Pancreas (tissue), 10 donors: ENCODE results near the gene ZNF407. TPM values are rescaled to one million over a fixed set of nuclear protein-coding genes. Genes with fewer than 3 reads are reported as not detected.
A peak's percentile ranks its signal among the peaks of the same experiment; 100 is the strongest.
"Not testable (repeated sequence)": the region's sequence is repeated elsewhere in the genome, so short reads cannot be mapped to it uniquely, and the experiment has no call there.

Experiments
- ATAC-seq, 4 donors: fragments of 200-7000 bp; cut with Tn5 transposase; one replicate each; pipeline versions ENCODE4 v1.8.0 to v1.9.1; 2020; ENCODE audit warnings: mild to moderate bottlenecking in 4 of 4, moderate library complexity in 4 of 4
- DNase-seq, 6 donors: peaks; one replicate each; pipeline ENCODE4 v3.0.0-alpha.2; 2020
- FAIRE-seq: peaks from 2 replicates; lab custom pipeline; 2012; peaks lifted over from hg19 to GRCh38; lab: Jason Lieb, UNC
- H3K27ac ChIP-seq, 4 donors: fragments of 200-600 bp; sonication (generic); 1 replicate in 3 of 4; 2 replicates in 1 of 4; pipeline versions ENCODE4 v1.5.0 to v1.8.0; 2020
- H3K27me3 ChIP-seq, 4 donors: fragments of 200-600 bp; one replicate each; pipeline ENCODE4 v1.8.0; 2021
- H3K36me3 ChIP-seq, 3 donors: fragments of 200-600 bp; sonication (generic) in 1 of 3; one replicate each; pipeline versions ENCODE4 v1.5.0 to v1.8.0; 2020 to 2021
- H3K4me1 ChIP-seq, 3 donors: fragments of 200-600 bp; one replicate each; pipeline ENCODE4 v1.8.0; 2021
- H3K4me3 ChIP-seq, 4 donors: fragments of 200-600 bp; sonication (generic) in 2 of 4; one replicate each; pipeline versions ENCODE4 v1.5.0 to v1.8.0; 2020 to 2021
- H3K9me3 ChIP-seq, 4 donors: fragments of 200-600 bp; one replicate each; pipeline ENCODE4 v1.8.0; 2021
- CTCF ChIP-seq, 4 donors: fragments of 200-600 bp; sonication (generic) in 3 of 4; IDR thresholded peaks; one replicate each; pipeline versions ENCODE4 v1.5.0 to v1.8.0; 2021; ENCODE audit warnings: antibody characterized with exemption in 4 of 4
- WGBS, 2 donors: extraction: QIAGEN DNeasy Blood & Tissue Kit; methylation state at CpG; one replicate each; pipeline ENCODE4 v1.1.7; 2013; 5-methylcytosine and 5-hydroxymethylcytosine counted together
- intact Hi-C, 3 donors: fragments of 100-400 bp; cut with DNase I; formaldehyde crosslinking; loops; one replicate each; pipeline versions ENCODE4 v1.11.1 to v1.14.2; 2022
- polyA plus RNA-seq, 2 donors: library from polyadenylated mRNA; stranded (reverse); fragments of 200-250 nt; gene quantifications; one replicate each; pipeline ENCODE4 v1.2.3, GENCODE V29; 2013
- total RNA-seq, 6 donors: library from RNA; stranded (reverse); fragmentation: NEBNext Ultra II Directional in 4 of 6; extraction: Animal tissue kit (Norgen Biotek cat#: 25700) in 4 of 6; gene quantifications; one replicate each; pipeline versions ENCODE4 v1.2.1 to v1.2.4, GENCODE V29; 2021 to 2023
- donor health status: healthy with polysubstance abuse.
- donor health status: DM: no; HTN: no; CAD: no; lungs with moderate emphysema.
- donor health status: DM: no; HTN: no; CAD: no.
- donor health status: control.
- donor health status: control.
- donor health status: Bipolar disorder and iron deficiency.
- donor health status: DM: yes; HTN: yes; CAD: no.
- donor health status: DM: no; HTN: no; CAD: no.
- donor health status: DM: no; HTN: no; CAD: no.
- donor health status: DM: yes; HTN: yes; CAD: no.

ZNF407 gene
- total and polyA plus RNA-seq, 8 donors = 2.7 to 10.0 (median 4.9) TPM

DNA sequence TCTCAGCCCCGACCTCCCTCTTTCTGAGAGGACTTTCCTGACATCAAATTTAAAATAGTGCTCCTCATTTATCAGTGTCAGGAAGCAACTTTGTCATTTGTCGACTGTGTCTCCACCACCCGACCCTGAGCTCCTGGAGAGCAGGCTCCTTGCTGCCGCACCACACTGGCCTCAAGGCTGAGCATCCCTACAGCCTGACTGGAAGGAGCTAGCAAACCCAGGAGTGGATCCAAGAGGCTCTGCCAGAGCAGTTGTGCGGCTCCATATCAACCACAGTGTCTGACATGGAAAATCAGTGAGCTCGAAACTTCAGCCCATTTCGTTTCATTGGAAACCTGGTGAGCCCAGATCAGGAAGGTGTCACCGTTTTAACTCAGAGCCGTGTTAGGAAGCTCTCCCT, 486.1 kb downstream of the ZNF407 start:
- WGBS, 2 donors = 65 to 80% methylated on average over 9 of the region's 9 CpGs
- TF ChIP-seq CTCF (IDR thresholded peaks at IDR 0.05) = no peak
- intact Hi-C loops = no loop called here
- Histone ChIP-seq H3K4me1 (no peaks in the 10 kb centered on the region), H3K36me3 (no peaks in the 10 kb centered on the region), H3K9me3 (no peaks in the 10 kb centered on the region), H3K27ac (no peak overlapping the region), H3K4me3 (no peak overlapping the region), H3K27me3 (no peaks in the 10 kb centered on the region)
- DNase-seq = no peak
- ATAC-seq = no peak
- no peak for FAIRE-seq

- FAIRE-seq, H3K27ac ChIP-seq, H3K4me1 ChIP-seq, H3K27me3 ChIP-seq, H3K36me3 ChIP-seq, intact Hi-C loops, H3K9me3 ChIP-seq, ATAC-seq, H3K4me3 ChIP-seq: not testable (repeated sequence)
- WGBS, 2 donors = 84 to 90% methylated on average over 8 of the region's 8 CpGs
- DNase-seq = peak in 1 of 6 donors; percentile 27
These were observed 488.0 kb downstream of the ZNF407 start for GRCh38 chr18:75085676-75086075.

DNA sequence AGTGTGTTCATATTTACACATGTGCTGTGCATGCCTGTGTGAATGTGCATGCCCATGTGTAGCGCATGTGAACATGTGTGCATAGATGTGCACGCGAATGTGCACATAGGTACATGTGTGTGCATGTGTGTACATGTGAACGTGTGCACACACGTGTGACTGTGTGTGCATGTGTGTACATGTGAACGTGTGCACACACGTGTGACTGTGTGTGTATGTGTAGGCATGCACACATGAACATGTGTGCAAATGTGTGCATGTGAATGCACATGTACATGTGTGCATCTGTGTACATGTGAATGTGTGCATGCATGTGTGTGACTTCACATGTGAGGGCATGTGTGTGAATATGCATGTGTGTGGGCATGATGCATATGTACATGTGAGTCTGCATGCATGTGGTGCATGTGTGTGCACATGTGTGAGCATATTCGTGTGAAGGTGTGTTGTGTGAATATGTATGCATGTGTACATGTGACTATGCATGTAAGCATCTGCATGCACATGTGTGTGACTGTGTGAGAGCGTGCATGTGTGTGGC, 488.9 kb downstream of the ZNF407 start:
- intact Hi-C loops = no loop called here
- H3K4me1 ChIP-seq = no peaks in the 10 kb centered on the region
- no peaks in the 10 kb centered on the region for H3K36me3 ChIP-seq
- TF ChIP-seq CTCF (IDR thresholded peaks at IDR 0.05) = no peak
- no peaks in the 10 kb centered on the region for H3K27me3 ChIP-seq
- H3K9me3 ChIP-seq = no peaks in the 10 kb centered on the region
- no peak overlapping the region for H3K4me3 ChIP-seq
- 80 to 88% methylated on average over 9 of the region's 9 CpGs for WGBS, 2 donors
- ATAC-seq (no peak), DNase-seq (no peak), FAIRE-seq (no peak)
- no peak overlapping the region for H3K27ac ChIP-seq

DNA sequence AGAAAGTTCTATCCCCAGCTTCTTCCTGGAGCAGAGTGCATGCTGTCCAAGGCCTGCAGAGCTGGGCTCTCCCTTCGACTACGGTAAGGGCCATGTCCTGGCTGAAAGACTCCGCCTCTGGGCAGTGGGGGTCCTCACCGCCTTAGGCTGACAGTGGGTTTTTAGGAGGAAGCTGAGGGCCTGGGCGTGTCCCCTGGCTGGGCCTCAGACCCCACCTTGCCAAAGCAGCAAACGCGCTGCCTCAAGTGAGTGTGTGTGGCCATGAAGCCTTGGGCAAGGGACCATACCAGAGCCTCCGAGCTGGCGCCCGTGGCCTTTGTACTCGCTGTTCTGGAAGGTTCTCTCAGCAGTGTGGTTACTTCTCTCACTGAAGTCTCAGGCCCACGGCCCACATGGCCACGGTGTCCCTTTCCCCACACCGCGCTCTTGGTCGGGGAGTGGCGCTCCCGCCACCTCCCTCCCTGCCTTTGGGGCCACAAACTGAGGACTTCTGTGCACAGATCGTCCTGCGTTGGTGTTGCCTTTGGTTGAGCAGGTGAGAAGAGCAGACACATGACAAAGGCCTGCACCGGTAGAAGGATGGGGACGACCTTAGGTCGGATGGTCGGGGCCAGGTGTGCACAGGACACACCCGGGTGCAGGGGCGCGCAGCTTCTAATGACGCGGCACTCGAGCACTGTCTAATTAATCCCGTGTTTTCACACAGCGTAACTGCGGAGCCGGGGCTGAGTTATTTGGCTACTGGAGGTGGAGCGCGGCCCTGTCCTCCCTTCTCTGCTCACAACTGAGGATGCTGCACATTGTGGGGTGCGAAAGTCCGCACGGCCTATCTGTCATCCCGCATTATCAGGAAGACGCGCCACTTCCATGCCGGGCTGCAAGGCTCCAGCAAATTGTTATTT, 489.7 kb downstream of the ZNF407 start:
- ATAC-seq = no peak

More for the DNA sequence above, 489.7 kb downstream of the ZNF407 start:
- DNase-seq (peak in 1 of 6 donors; percentile 43), FAIRE-seq (no peak)
- Histone ChIP-seq H3K36me3 (no peaks in the 10 kb centered on the region), H3K4me1 (no peaks in the 10 kb centered on the region), H3K27me3 (no peaks in the 10 kb centered on the region), H3K4me3 (no peak overlapping the region), H3K9me3 (no peaks in the 10 kb centered on the region), H3K27ac (no peak overlapping the region)
- TF ChIP-seq CTCF (IDR thresholded peaks at IDR 0.05) = no peak
- intact Hi-C loops = no loop called here
- WGBS, 2 donors = 93 to 96% methylated on average over 43 of the region's 43 CpGs
